ENCODE measurements around the gene PPP1R7. TPM values are rescaled to one million over a fixed set of nuclear protein-coding genes. Genes with fewer than 3 reads are reported as not detected.

PPP1R7 gene
- total RNA-seq, 1 experiment from 2014 or later = 65.4 TPM

- Mint-ChIP-seq H3K27ac (ENCODE audit: unreplicated experiment) (no peak overlapping the region), H3K36me3 (ENCODE audit: insufficient read depth, unreplicated experiment) (peaks cover 5% of the 10 kb centered on the region), H3K4me3 (ENCODE audit: low read depth, unreplicated experiment) (no peak overlapping the region), H3K27me3 (ENCODE audit: unreplicated experiment) (no peaks in the 10 kb centered on the region), H3K9me3 (ENCODE audit: low read depth, unreplicated experiment) (no peaks in the 10 kb centered on the region), H3K4me1 (ENCODE audit: low read depth, unreplicated experiment) (no peaks in the 10 kb centered on the region)
- TF ChIP-seq CTCF (IDR thresholded peaks at IDR 0.05; ENCODE audit: unreplicated experiment) = no peak
- no peak for DNase-seq
- CTCF ChIA-PET = no interaction called here
- intact Hi-C loops (cut with micrococcal nuclease; ENCODE audit: unreplicated experiment) = no loop called here
- no TSS peak for BruUV-seq (replicated peaks)
Measured at GRCh38 chr2:241128266-241128665, 22.0 kb upstream of the PPP1R7 start.

GRCh38 chr2:241129086-241129871, 21.0 kb upstream of the PPP1R7 start:
- intact Hi-C loops (cut with micrococcal nuclease; ENCODE audit: unreplicated experiment) = no loop called here
- TF ChIP-seq CTCF (IDR thresholded peaks at IDR 0.05; ENCODE audit: unreplicated experiment) = no peak
- no peak overlapping the region for H3K27ac Mint-ChIP-seq (ENCODE audit: unreplicated experiment)
- CTCF ChIA-PET = no interaction called here
- H3K36me3 Mint-ChIP-seq (ENCODE audit: insufficient read depth, unreplicated experiment) = peaks cover 5% of the 10 kb centered on the region
- H3K9me3 Mint-ChIP-seq (ENCODE audit: low read depth, unreplicated experiment) = no peaks in the 10 kb centered on the region
- H3K4me3 Mint-ChIP-seq (ENCODE audit: low read depth, unreplicated experiment) = no peak overlapping the region
- BruUV-seq (replicated peaks) = no TSS peak
- no peak for DNase-seq
- H3K4me1 Mint-ChIP-seq (ENCODE audit: low read depth, unreplicated experiment) = no peaks in the 10 kb centered on the region
- H3K27me3 Mint-ChIP-seq (ENCODE audit: unreplicated experiment) = no peaks in the 10 kb centered on the region

- CTCF ChIA-PET = no interaction called here
- BruUV-seq (replicated peaks) = no TSS peak
- no peak for TF ChIP-seq CTCF (IDR thresholded peaks at IDR 0.05; ENCODE audit: unreplicated experiment)
- Mint-ChIP-seq H3K27ac (ENCODE audit: unreplicated experiment) (no peak overlapping the region), H3K4me1 (ENCODE audit: low read depth, unreplicated experiment) (no peaks in the 10 kb centered on the region), H3K36me3 (ENCODE audit: insufficient read depth, unreplicated experiment) (peaks cover 5% of the 10 kb centered on the region), H3K27me3 (ENCODE audit: unreplicated experiment) (no peaks in the 10 kb centered on the region), H3K9me3 (ENCODE audit: low read depth, unreplicated experiment) (no peaks in the 10 kb centered on the region), H3K4me3 (ENCODE audit: low read depth, unreplicated experiment) (no peak overlapping the region)
- intact Hi-C loops (cut with micrococcal nuclease; ENCODE audit: unreplicated experiment) = no loop called here
- no peak for DNase-seq
Measured at GRCh38 chr2:241130316-241130715, 20.0 kb upstream of the PPP1R7 start.

- no TSS peak for BruUV-seq (replicated peaks)
Measured at GRCh38 chr2:241131531-241131930, 18.7 kb upstream of the PPP1R7 start.

More at GRCh38 chr2:241131531-241131930, 18.7 kb upstream of the PPP1R7 start:
- Mint-ChIP-seq H3K4me3 (ENCODE audit: low read depth, unreplicated experiment) (no peak overlapping the region), H3K4me1 (ENCODE audit: low read depth, unreplicated experiment) (no peaks in the 10 kb centered on the region), H3K9me3 (ENCODE audit: low read depth, unreplicated experiment) (no peaks in the 10 kb centered on the region), H3K36me3 (ENCODE audit: insufficient read depth, unreplicated experiment) (peaks cover 5% of the 10 kb centered on the region), H3K27me3 (ENCODE audit: unreplicated experiment) (no peaks in the 10 kb centered on the region), H3K27ac (ENCODE audit: unreplicated experiment) (no peak overlapping the region)
- no peak for TF ChIP-seq CTCF (IDR thresholded peaks at IDR 0.05; ENCODE audit: unreplicated experiment)
- CTCF ChIA-PET = no interaction called here
- intact Hi-C loops (cut with micrococcal nuclease; ENCODE audit: unreplicated experiment) = no loop called here
- DNase-seq = no peak
